ENCODE results near the gene ANKRD20A1. TPM values are rescaled to one million over a fixed set of nuclear protein-coding genes. Genes with fewer than 3 reads are reported as not detected.

Gene ANKRD20A1
- total and polyA plus RNA-seq, 2 of the 13 experiments (the other 11 are each of a cell fraction or from before 2014, with no cell fraction given), result not detected

Small RNAs within 50 kb of the gene (small RNA-seq; reads per million reads assigned to genes)
- gene RNU6-368P (ENCODE audit: insufficient read depth in 2 of 3, insufficient read length in 3 of 3, low read depth in 2 of 3, low replicate concordance in 1 of 3), result 0 reads per million in 3 experiments
